Measurements from ENCODE around the gene PRR20G.

Gene PRR20G

GRCh38 chr3:127274200-127274760, 13.6 kb downstream of the PRR20G start:
- Histone ChIP-seq H4K12ac (ENCODE audit: low read depth, low read length) (no peak overlapping the region), H4K8ac (ENCODE audit: low read depth, low read length) (no peak overlapping the region), H3K4me1 (ENCODE audit: control insufficient read depth in 1 of 2, insufficient read depth in 2 of 2, low read length in 2 of 2) (no peaks in the 10 kb centered on the region), H3K18ac (ENCODE audit: low read length) (no peak overlapping the region), H3K4ac (ENCODE audit: low read depth, low read length) (no peak overlapping the region), H2BK12ac (ENCODE audit: low read length) (no peak overlapping the region), H2AFZ (ENCODE audit: insufficient read depth, low read length, poor library complexity) (no peak overlapping the region), H3K79me2 (ENCODE audit: control insufficient read depth, insufficient read depth, low read length, poor library complexity) (no peaks in the 10 kb centered on the region), H3K4me2 (ENCODE audit: low read length) (no peak overlapping the region), H3K79me1 (ENCODE audit: low read length) (no peaks in the 10 kb centered on the region), H3K36me3 (ENCODE audit: control insufficient read depth in 1 of 2, insufficient read depth in 2 of 2, low read length in 2 of 2) (no peaks in the 10 kb centered on the region), H3K9me3 (ENCODE audit: insufficient read depth, low read depth, low read length) (peaks cover 21% of the 10 kb centered on the region), H3K23ac (ENCODE audit: low read length) (no peak overlapping the region), H2BK5ac (ENCODE audit: low read depth, low read length, poor library complexity) (no peak overlapping the region), H2AK5ac (ENCODE audit: low read length) (no peak overlapping the region), H3K27ac (ENCODE audit: low read depth, low read length) (no peak overlapping the region), H2BK120ac (ENCODE audit: insufficient read depth, low read length, poor library complexity) (no peak overlapping the region), H3K4me3 (ENCODE audit: low read depth, low read length) (no peak overlapping the region), H3K27me3 (ENCODE audit: insufficient read depth, low read length) (no peaks in the 10 kb centered on the region), H3K9ac (ENCODE audit: low read length) (no peak overlapping the region), H3K14ac (ENCODE audit: low read length) (no peak overlapping the region), H4K91ac (ENCODE audit: low read depth, low read length) (no peak overlapping the region)
- DNase-seq = no peak
- no CpG with 5 or more reads among the region's 6 CpGs for WGBS (ENCODE audit: extremely low coverage, insufficient coverage, insufficient read length)

GRCh38 chr3:127273206-127273605, 14.6 kb downstream of the PRR20G start:
- no peak for DNase-seq
- Histone ChIP-seq H3K4me3 (ENCODE audit: low read depth, low read length) (no peak overlapping the region), H3K4me1 (ENCODE audit: control insufficient read depth in 1 of 2, insufficient read depth in 2 of 2, low read length in 2 of 2) (no peaks in the 10 kb centered on the region), H2BK12ac (ENCODE audit: low read length) (no peak overlapping the region), H3K36me3 (ENCODE audit: control insufficient read depth in 1 of 2, insufficient read depth in 2 of 2, low read length in 2 of 2) (no peaks in the 10 kb centered on the region), H2BK120ac (ENCODE audit: insufficient read depth, low read length, poor library complexity) (no peak overlapping the region), H2BK5ac (ENCODE audit: low read depth, low read length, poor library complexity) (no peak overlapping the region), H3K23ac (ENCODE audit: low read length) (no peak overlapping the region), H3K14ac (ENCODE audit: low read length) (no peak overlapping the region), H4K12ac (ENCODE audit: low read depth, low read length) (no peak overlapping the region), H3K4ac (ENCODE audit: low read depth, low read length) (no peak overlapping the region), H4K8ac (ENCODE audit: low read depth, low read length) (no peak overlapping the region), H4K91ac (ENCODE audit: low read depth, low read length) (no peak overlapping the region), H3K9me3 (ENCODE audit: insufficient read depth, low read depth, low read length) (peaks cover 22% of the 10 kb centered on the region), H3K4me2 (ENCODE audit: low read length) (no peak overlapping the region), H3K79me1 (ENCODE audit: low read length) (no peaks in the 10 kb centered on the region), H3K27me3 (ENCODE audit: insufficient read depth, low read length) (no peaks in the 10 kb centered on the region), H3K79me2 (ENCODE audit: control insufficient read depth, insufficient read depth, low read length, poor library complexity) (no peaks in the 10 kb centered on the region), H2AFZ (ENCODE audit: insufficient read depth, low read length, poor library complexity) (no peak overlapping the region), H3K27ac (ENCODE audit: low read depth, low read length) (no peak overlapping the region), H2AK5ac (ENCODE audit: low read length) (no peak overlapping the region), H3K18ac (ENCODE audit: low read length) (no peak overlapping the region), H3K9ac (ENCODE audit: low read length) (no peak overlapping the region)
- WGBS (ENCODE audit: extremely low coverage, insufficient coverage, insufficient read length) = no CpG with 5 or more reads among the region's 2 CpGs

- Histone ChIP-seq H2BK120ac (ENCODE audit: insufficient read depth, low read length, poor library complexity) (no peak overlapping the region), H3K18ac (ENCODE audit: low read length) (no peak overlapping the region), H3K23ac (ENCODE audit: low read length) (no peak overlapping the region), H3K9ac (ENCODE audit: low read length) (no peak overlapping the region), H3K14ac (ENCODE audit: low read length) (no peak overlapping the region), H3K4me3 (ENCODE audit: low read depth, low read length) (no peak overlapping the region), H2BK12ac (ENCODE audit: low read length) (no peak overlapping the region), H2AFZ (ENCODE audit: insufficient read depth, low read length, poor library complexity) (no peak overlapping the region), H3K27me3 (ENCODE audit: insufficient read depth, low read length) (no peaks in the 10 kb centered on the region), H3K27ac (ENCODE audit: low read depth, low read length) (no peak overlapping the region), H3K9me3 (ENCODE audit: insufficient read depth, low read depth, low read length) (peaks cover 6% of the 10 kb centered on the region), H2AK5ac (ENCODE audit: low read length) (no peak overlapping the region), H4K12ac (ENCODE audit: low read depth, low read length) (no peak overlapping the region), H3K4ac (ENCODE audit: low read depth, low read length) (no peak overlapping the region), H3K4me2 (ENCODE audit: low read length) (no peak overlapping the region), H3K4me1 (ENCODE audit: control insufficient read depth in 1 of 2, insufficient read depth in 2 of 2, low read length in 2 of 2) (no peaks in the 10 kb centered on the region), H4K8ac (ENCODE audit: low read depth, low read length) (no peak overlapping the region), H3K79me2 (ENCODE audit: control insufficient read depth, insufficient read depth, low read length, poor library complexity) (no peaks in the 10 kb centered on the region), H2BK5ac (ENCODE audit: low read depth, low read length, poor library complexity) (no peak overlapping the region), H4K91ac (ENCODE audit: low read depth, low read length) (no peak overlapping the region), H3K36me3 (ENCODE audit: control insufficient read depth in 1 of 2, insufficient read depth in 2 of 2, low read length in 2 of 2) (no peaks in the 10 kb centered on the region), H3K79me1 (ENCODE audit: low read length) (no peaks in the 10 kb centered on the region)
- no peak for DNase-seq
- no CpG with 5 or more reads among the region's 10 CpGs for WGBS (ENCODE audit: extremely low coverage, insufficient coverage, insufficient read length)
Measured at GRCh38 chr3:127266186-127266585, 21.7 kb downstream of the PRR20G start.

GRCh38 chr3:127265581-127265981, 22.3 kb downstream of the PRR20G start:
- WGBS (ENCODE audit: extremely low coverage, insufficient coverage, insufficient read length) = no CpG with 5 or more reads among the region's 7 CpGs
- H3K4ac ChIP-seq (ENCODE audit: low read depth, low read length) = no peak overlapping the region
- no peak overlapping the region for H2BK12ac ChIP-seq (ENCODE audit: low read length)
- no peak overlapping the region for H3K9ac ChIP-seq (ENCODE audit: low read length)
- H4K8ac ChIP-seq (ENCODE audit: low read depth, low read length) = no peak overlapping the region
- H3K4me3 ChIP-seq (ENCODE audit: low read depth, low read length) = no peak overlapping the region
- no peak overlapping the region for H3K23ac ChIP-seq (ENCODE audit: low read length)
- H3K18ac ChIP-seq (ENCODE audit: low read length) = no peak overlapping the region
- H3K9me3 ChIP-seq (ENCODE audit: insufficient read depth, low read depth, low read length) = peaks cover 6% of the 10 kb centered on the region
- no peak overlapping the region for H3K14ac ChIP-seq (ENCODE audit: low read length)
- DNase-seq = no peak
- no peaks in the 10 kb centered on the region for H3K4me1 ChIP-seq (ENCODE audit: control insufficient read depth in 1 of 2, insufficient read depth in 2 of 2, low read length in 2 of 2)
- H2BK5ac ChIP-seq (ENCODE audit: low read depth, low read length, poor library complexity) = no peak overlapping the region
- H3K27me3 ChIP-seq (ENCODE audit: insufficient read depth, low read length) = no peaks in the 10 kb centered on the region
- H3K79me2 ChIP-seq (ENCODE audit: control insufficient read depth, insufficient read depth, low read length, poor library complexity) = no peaks in the 10 kb centered on the region
- no peak overlapping the region for H4K12ac ChIP-seq (ENCODE audit: low read depth, low read length)
- no peak overlapping the region for H3K27ac ChIP-seq (ENCODE audit: low read depth, low read length)
- no peak overlapping the region for H2BK120ac ChIP-seq (ENCODE audit: insufficient read depth, low read length, poor library complexity)
- no peak overlapping the region for H2AK5ac ChIP-seq (ENCODE audit: low read length)
- no peak overlapping the region for H2AFZ ChIP-seq (ENCODE audit: insufficient read depth, low read length, poor library complexity)
- no peaks in the 10 kb centered on the region for H3K36me3 ChIP-seq (ENCODE audit: control insufficient read depth in 1 of 2, insufficient read depth in 2 of 2, low read length in 2 of 2)
- H3K4me2 ChIP-seq (ENCODE audit: low read length) = no peak overlapping the region
- H4K91ac ChIP-seq (ENCODE audit: low read depth, low read length) = no peak overlapping the region
- no peaks in the 10 kb centered on the region for H3K79me1 ChIP-seq (ENCODE audit: low read length)
